ENCODE results near the gene PCDH9.

The PCDH9 gene

GRCh38 chr13:67210208-67210607 is 19.9 kb downstream of the PCDH9 start:
- DNase-seq (ENCODE audit: low read depth), result no peak
- H3K4me3 ChIP-seq (ENCODE audit: low read length), result no peak overlapping the region
- no peak for TF ChIP-seq CTCF (IDR thresholded peaks at IDR 0.05; ENCODE audit: insufficient read depth, low read depth, low read length, missing control alignments)

GRCh38 chr13:67208552-67208951 is 21.6 kb downstream of the PCDH9 start:
- TF ChIP-seq CTCF (IDR thresholded peaks at IDR 0.05; ENCODE audit: insufficient read depth, low read depth, low read length, missing control alignments), result no peak
- no peak overlapping the region for H3K4me3 ChIP-seq (ENCODE audit: low read length)
- no peak for DNase-seq (ENCODE audit: low read depth)

- no peak for TF ChIP-seq CTCF (IDR thresholded peaks at IDR 0.05; ENCODE audit: insufficient read depth, low read depth, low read length, missing control alignments)
- H3K4me3 ChIP-seq (ENCODE audit: low read length), result no peak overlapping the region
- no peak for DNase-seq (ENCODE audit: low read depth)
These were observed 25.4 kb downstream of the PCDH9 start for GRCh38 chr13:67204764-67205163.

GRCh38 chr13:67200605-67201004 is 29.5 kb downstream of the PCDH9 start:
- TF ChIP-seq CTCF (IDR thresholded peaks at IDR 0.05; ENCODE audit: insufficient read depth, low read depth, low read length, missing control alignments), result no peak
- no peak overlapping the region for H3K4me3 ChIP-seq (ENCODE audit: low read length)
- no peak for DNase-seq (ENCODE audit: low read depth)

- DNase-seq (ENCODE audit: low read depth), result no peak
These were observed 30.0 kb downstream of the PCDH9 start for GRCh38 chr13:67200183-67200582.

GRCh38 chr13:67197704-67198103 is 32.4 kb downstream of the PCDH9 start:
- no peak for TF ChIP-seq CTCF (IDR thresholded peaks at IDR 0.05; ENCODE audit: insufficient read depth, low read depth, low read length, missing control alignments)
- H3K4me3 ChIP-seq (ENCODE audit: low read length), result no peak overlapping the region
- DNase-seq (ENCODE audit: low read depth), result no peak

More at GRCh38 chr13:67200183-67200582, 30.0 kb downstream of the PCDH9 start:
- TF ChIP-seq CTCF (IDR thresholded peaks at IDR 0.05; ENCODE audit: insufficient read depth, low read depth, low read length, missing control alignments), result no peak
- H3K4me3 ChIP-seq (ENCODE audit: low read length), result no peak overlapping the region

- TF ChIP-seq CTCF (IDR thresholded peaks at IDR 0.05; ENCODE audit: insufficient read depth, low read depth, low read length, missing control alignments), result no peak
- no peak overlapping the region for H3K4me3 ChIP-seq (ENCODE audit: low read length)
- no peak for DNase-seq (ENCODE audit: low read depth)
These were observed 36.2 kb downstream of the PCDH9 start for GRCh38 chr13:67193979-67194378.

All from epithelial cell of esophagus (primary cell).